Sigmoid colon (tissue), 7 donors: ENCODE measurements around the gene SYNGR3. TPM values are rescaled to one million over a fixed set of nuclear protein-coding genes. Genes with fewer than 3 reads are reported as not detected.

Experiments
- DNase-seq: peaks from one replicate; pipeline ENCODE4 v3.0.0-alpha.2; 2019
- H3K27ac ChIP-seq, 4 donors: fragments of 200-600 bp; sonication (generic); one replicate each; pipeline ENCODE4 v1.5.1; 2016 to 2019; ENCODE audit warnings: mild to moderate bottlenecking in 1 of 4
- H3K27me3 ChIP-seq, 3 donors: fragments of 200-600 bp; sonication (generic); one replicate each; pipeline ENCODE4 v1.5.1; 2019; ENCODE audit warnings: mild to moderate bottlenecking in 1 of 3
- H3K36me3 ChIP-seq, 4 donors: fragments of 200-600 bp; sonication (generic); one replicate each; pipeline ENCODE4 v1.5.1; 2016 to 2019
- H3K4me1 ChIP-seq, 4 donors: fragments of 200-600 bp; sonication (generic); one replicate each; pipeline ENCODE4 v1.5.1; 2017 to 2019
- H3K4me3 ChIP-seq, 4 donors: fragments of 200-600 bp; sonication (generic); one replicate each; pipeline ENCODE4 v1.5.1; 2017 to 2019; ENCODE audit warnings: mild to moderate bottlenecking in 2 of 4, moderate library complexity in 1 of 4
- H3K9me3 ChIP-seq, 4 donors: fragments of 200-600 bp in 3 of 4; sonication (generic) in 3 of 4; one replicate each; pipeline versions ENCODE4 v1.5.1 to v1.6.1; 2013 to 2019
- CTCF ChIP-seq, 4 experiments: fragments of 450-650 bp in 3 of 4; fragments of 200-600 bp in 1 of 4; IDR thresholded peaks; one replicate each; pipeline ENCODE4 v1.5.1; 2016 to 2019; ENCODE audit warnings: antibody characterized with exemption in 4 of 4, mild to moderate bottlenecking in 3 of 4, moderate library complexity in 2 of 4
- EP300 ChIP-seq, 4 donors: sonication (generic); formaldehyde crosslinking; IDR thresholded peaks; one replicate each; pipeline ENCODE4 v1.6.1; 2017; ENCODE audit warnings: antibody characterized with exemption in 4 of 4
- POLR2A ChIP-seq, 2 donors: fragments of 450-650 bp; IDR thresholded peaks; one replicate each; pipeline ENCODE4 v1.6.1; 2016; ENCODE audit warnings: antibody characterized with exemption in 2 of 2, mild to moderate bottlenecking in 2 of 2, moderate library complexity in 2 of 2
- POLR2AphosphoS5 ChIP-seq, 4 donors: sonication (generic); formaldehyde crosslinking; IDR thresholded peaks; one replicate each; pipeline ENCODE4 v1.6.1; 2017; ENCODE audit warnings: antibody characterized with exemption in 4 of 4
- WGBS, 2 donors: extraction: QIAGEN DNeasy Blood & Tissue Kit; methylation state at CpG; one replicate each; pipeline ENCODE4 v1.1.7; 2013; 5-methylcytosine and 5-hydroxymethylcytosine counted together
- intact Hi-C: fragments of 100-400 bp; cut with DNase I; formaldehyde crosslinking; loops from one replicate; pipeline ENCODE4 v1.15.1; 2023
- polyA plus RNA-seq, 3 donors: library from polyadenylated mRNA; stranded (reverse); fragments of 200-250 nt; gene quantifications; one replicate each; pipeline ENCODE4 v1.2.3, GENCODE V29; 2013
- total RNA-seq, 4 donors: library from RNA; depleted of rRNA; stranded (reverse); fragments of >200 nt; gene quantifications; one replicate each; pipeline ENCODE4 v1.1.0, GENCODE V29; 2016
- donor health status: healthy with polysubstance abuse.
- donor health status: Bipolar disorder and iron deficiency.
- donor health status: healthy.

The SYNGR3 gene
- total and polyA plus RNA-seq, 7 donors: 0.60 to 8.3 (median 4.0) TPM

- Histone ChIP-seq H3K27me3 (peaks cover 37 to 47% (median 45%) of the 10 kb centered on the region in 3 donors), H3K36me3 (peaks cover 4 to 18% (median 9%) of the 10 kb centered on the region in 4 donors), H3K4me1 (peaks cover 0 to 34% (median 29%) of the 10 kb centered on the region in 4 donors), H3K4me3 (no peak overlapping the region), H3K27ac (no peak overlapping the region), H3K9me3 (no peaks in the 10 kb centered on the region)
- 50% methylated on average over 2 of the region's 2 CpGs for WGBS, 2 donors
- intact Hi-C loops: no loop called here
- TF ChIP-seq POLR2AphosphoS5 (IDR thresholded peaks at IDR 0.05): no peak
- no peak for TF ChIP-seq POLR2A (IDR thresholded peaks at IDR 0.05)
- TF ChIP-seq EP300 (IDR thresholded peaks at IDR 0.05): no peak
- no peak for DNase-seq
Measured at GRCh38 chr16:1993731-1994131, 4.0 kb downstream of the SYNGR3 start.

- DNase-seq: no peak
- Histone ChIP-seq H3K4me1 (peaks cover 0 to 9% (median under 1%) of the 10 kb centered on the region in 4 donors), H3K36me3 (peaks cover 36 to 57% (median 45%) of the 10 kb centered on the region in 4 donors), H3K27me3 (peaks cover 0 to 8% (median 6%) of the 10 kb centered on the region in 3 donors), H3K4me3 (no peak overlapping the region), H3K27ac (peak overlapping the region in 2 of 4 donors; percentile 31 to 68), H3K9me3 (no peaks in the 10 kb centered on the region)
- intact Hi-C loops: no loop called here
- TF ChIP-seq EP300 (IDR thresholded peaks at IDR 0.05): no peak
- TF ChIP-seq POLR2AphosphoS5 (IDR thresholded peaks at IDR 0.05): no peak
- TF ChIP-seq CTCF (IDR thresholded peaks at IDR 0.05): no peak
- TF ChIP-seq POLR2A (IDR thresholded peaks at IDR 0.05): no peak
- WGBS, 2 donors: 80 to 85% methylated on average over 26 of the region's 26 CpGs
Measured at GRCh38 chr16:1997494-1998359, 8.0 kb downstream of the SYNGR3 start.

- TF ChIP-seq CTCF (IDR thresholded peaks at IDR 0.05) (no peak), POLR2A (IDR thresholded peaks at IDR 0.05) (no peak), POLR2AphosphoS5 (IDR thresholded peaks at IDR 0.05) (no peak), EP300 (IDR thresholded peaks at IDR 0.05) (no peak)
- 88 to 93% methylated on average over 27 of the region's 27 CpGs for WGBS, 2 donors
- H3K36me3 ChIP-seq: peaks cover 36 to 64% (median 49%) of the 10 kb centered on the region in 4 donors
- peaks cover 0 to 2% (median 0%) of the 10 kb centered on the region in 3 donors for H3K27me3 ChIP-seq
- H3K4me3 ChIP-seq: no peak overlapping the region
- H3K27ac ChIP-seq: peak overlapping the region in 2 of 4 donors; percentile 31 to 49
- H3K4me1 ChIP-seq: peaks cover 0 to 9% (median 1%) of the 10 kb centered on the region in 4 donors
- no peaks in the 10 kb centered on the region for H3K9me3 ChIP-seq
- no peak for DNase-seq
- intact Hi-C loops: no loop called here
Measured at GRCh38 chr16:1998360-1998835, 8.6 kb downstream of the SYNGR3 start.

- Histone ChIP-seq H3K4me3 (no peak overlapping the region), H3K27me3 (no peaks in the 10 kb centered on the region), H3K27ac (no peak overlapping the region), H3K4me1 (peaks cover 0 to 16% (median 8%) of the 10 kb centered on the region in 4 donors), H3K36me3 (peaks cover 36 to 65% (median 49%) of the 10 kb centered on the region in 4 donors), H3K9me3 (no peaks in the 10 kb centered on the region)
- DNase-seq: no peak
- TF ChIP-seq CTCF (IDR thresholded peaks at IDR 0.05) (no peak), EP300 (IDR thresholded peaks at IDR 0.05) (no peak), POLR2AphosphoS5 (IDR thresholded peaks at IDR 0.05) (no peak), POLR2A (IDR thresholded peaks at IDR 0.05) (no peak)
- WGBS, 2 donors: 96% methylated on average over 39 of the region's 39 CpGs
- intact Hi-C loops: no loop called here
Measured at GRCh38 chr16:1998852-1999801, 9.4 kb downstream of the SYNGR3 start.
